Measurements from ENCODE around the gene IMP4.

Gene IMP4

DNA sequence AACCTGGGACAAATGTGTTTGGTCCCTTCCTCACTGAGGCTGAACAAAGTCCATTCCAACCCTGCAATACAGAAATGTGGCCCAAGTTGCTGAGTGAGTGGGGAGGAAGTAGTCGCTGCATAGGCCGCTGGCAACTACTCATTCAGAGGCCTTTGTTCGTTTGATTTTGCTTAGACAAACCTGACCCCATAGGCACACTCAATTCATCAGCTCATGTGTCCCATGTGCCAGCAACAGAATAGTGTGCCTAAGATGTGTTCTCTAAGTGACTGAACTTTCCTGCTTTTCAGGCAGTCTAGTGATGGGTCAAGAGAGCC is 36.2 kb downstream of the IMP4 start:
- no peak for DNase-seq

- no peak for DNase-seq
Observed at GRCh38 chr2:130380096-130380934, 37.6 kb downstream of the IMP4 start.

- DNase-seq = no peak
Observed at GRCh38 chr2:130381145-130381544, 38.4 kb downstream of the IMP4 start.

DNA sequence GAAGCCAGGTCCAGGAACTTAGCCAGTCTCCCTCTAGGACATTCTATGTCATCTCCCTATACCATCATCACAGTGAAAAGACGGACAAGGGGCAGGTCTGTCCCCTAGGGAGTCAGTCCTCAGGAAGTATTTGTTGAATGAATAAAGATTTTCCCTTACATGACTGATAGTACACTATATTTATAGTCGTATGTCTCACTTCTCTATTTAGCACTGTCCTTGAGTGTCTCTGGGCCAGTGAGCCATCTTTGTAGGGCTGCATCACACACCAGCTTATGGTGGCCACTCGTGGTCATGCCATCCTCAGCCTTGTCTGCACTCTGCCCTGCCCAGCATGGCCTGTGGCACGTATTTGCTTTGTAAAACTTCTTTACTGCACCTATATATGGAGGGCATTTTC is 38.9 kb downstream of the IMP4 start:
- DNase-seq = no peak

DNA sequence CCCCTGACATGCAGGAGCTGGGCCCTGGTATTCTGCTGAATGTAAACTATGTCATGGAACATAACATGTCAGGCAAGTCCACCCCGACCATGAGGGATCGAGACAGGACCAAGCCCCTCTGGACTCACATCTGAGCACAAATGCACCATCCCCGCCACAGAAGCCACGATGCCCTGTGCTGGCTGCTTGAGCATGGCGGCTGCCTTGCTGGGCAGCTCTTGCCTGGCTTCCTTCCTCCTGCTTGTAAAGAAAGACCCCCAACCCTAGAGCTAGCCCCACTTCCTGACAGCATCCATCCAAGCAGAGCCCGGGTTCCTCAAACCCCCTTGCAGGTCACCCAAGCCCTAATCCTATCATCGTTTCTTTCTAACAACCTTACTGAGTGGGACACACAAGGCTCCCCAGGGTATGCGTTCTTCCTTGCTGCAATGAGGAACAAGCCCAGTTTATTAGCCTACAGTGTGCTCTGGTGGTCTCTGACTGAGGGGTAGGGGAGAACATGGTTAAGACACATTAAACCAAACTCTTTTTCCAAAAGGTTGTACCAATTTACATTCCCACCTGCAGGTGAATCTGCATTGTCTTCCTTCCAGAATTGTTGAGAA is 39.7 kb downstream of the IMP4 start:
- DNase-seq = no peak

GRCh38 chr2:130385709-130386108 is 43.0 kb downstream of the IMP4 start:
- no peak for DNase-seq

- no peak for DNase-seq
Observed at GRCh38 chr2:130387071-130387400, 44.3 kb downstream of the IMP4 start.

- DNase-seq = no peak
Observed at GRCh38 chr2:130387804-130388203, 45.1 kb downstream of the IMP4 start.

DNA sequence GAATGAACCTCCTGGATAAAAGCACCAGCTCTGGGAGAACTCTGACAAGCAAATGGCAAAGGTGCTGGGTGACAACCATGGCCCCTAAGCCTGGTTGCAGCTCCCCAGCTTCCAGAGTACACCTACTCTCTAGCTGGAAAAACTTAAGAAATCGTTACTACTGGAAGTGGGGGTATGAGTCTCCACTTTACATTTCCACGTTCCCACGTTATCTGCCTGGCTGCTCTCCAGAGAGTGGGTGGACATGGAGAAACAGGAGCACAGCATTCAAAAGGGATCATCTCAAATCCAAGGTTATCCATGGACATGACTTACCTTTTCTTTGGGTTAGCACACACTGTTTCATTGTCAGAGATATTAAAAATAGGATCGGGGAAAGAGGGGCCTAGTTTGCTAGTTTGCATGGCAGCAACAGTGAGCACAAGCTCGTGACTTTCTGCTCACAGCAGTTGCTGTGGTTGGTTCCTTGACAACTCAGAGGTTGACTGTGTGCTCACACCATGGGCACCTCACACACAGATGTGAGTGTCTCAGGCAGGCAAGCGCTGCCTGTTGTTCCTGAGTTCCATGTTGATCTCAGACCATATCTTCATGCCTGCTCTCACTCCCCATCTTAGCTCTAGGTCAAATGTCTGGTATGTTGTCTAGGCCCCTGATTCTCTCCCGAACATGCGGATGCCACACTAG is 45.7 kb downstream of the IMP4 start:
- DNase-seq = no peak

DNA sequence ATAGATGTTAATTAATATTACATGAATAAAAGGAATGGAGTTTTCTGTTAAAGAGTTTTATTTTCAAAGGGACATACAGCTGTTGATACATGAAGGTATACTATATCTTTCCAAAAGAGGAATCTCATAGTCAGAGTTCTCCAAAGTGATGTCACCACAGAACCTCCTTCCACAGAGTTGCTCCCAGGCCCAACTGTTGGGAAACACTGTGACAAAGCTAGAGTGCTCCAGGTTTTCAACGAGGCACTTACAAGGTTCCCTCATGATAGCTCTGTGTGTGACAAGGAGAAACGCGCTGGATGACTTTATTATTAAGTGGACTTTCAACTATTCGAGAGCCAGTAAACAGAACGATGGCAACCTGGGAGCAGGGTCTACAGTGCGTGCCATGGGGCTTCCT is 46.7 kb downstream of the IMP4 start:
- no peak for DNase-seq

GRCh38 chr2:130389783-130390182 is 47.1 kb downstream of the IMP4 start:
- DNase-seq = no peak

GRCh38 chr2:130390460-130391057 is 47.9 kb downstream of the IMP4 start:
- no peak for DNase-seq

DNA sequence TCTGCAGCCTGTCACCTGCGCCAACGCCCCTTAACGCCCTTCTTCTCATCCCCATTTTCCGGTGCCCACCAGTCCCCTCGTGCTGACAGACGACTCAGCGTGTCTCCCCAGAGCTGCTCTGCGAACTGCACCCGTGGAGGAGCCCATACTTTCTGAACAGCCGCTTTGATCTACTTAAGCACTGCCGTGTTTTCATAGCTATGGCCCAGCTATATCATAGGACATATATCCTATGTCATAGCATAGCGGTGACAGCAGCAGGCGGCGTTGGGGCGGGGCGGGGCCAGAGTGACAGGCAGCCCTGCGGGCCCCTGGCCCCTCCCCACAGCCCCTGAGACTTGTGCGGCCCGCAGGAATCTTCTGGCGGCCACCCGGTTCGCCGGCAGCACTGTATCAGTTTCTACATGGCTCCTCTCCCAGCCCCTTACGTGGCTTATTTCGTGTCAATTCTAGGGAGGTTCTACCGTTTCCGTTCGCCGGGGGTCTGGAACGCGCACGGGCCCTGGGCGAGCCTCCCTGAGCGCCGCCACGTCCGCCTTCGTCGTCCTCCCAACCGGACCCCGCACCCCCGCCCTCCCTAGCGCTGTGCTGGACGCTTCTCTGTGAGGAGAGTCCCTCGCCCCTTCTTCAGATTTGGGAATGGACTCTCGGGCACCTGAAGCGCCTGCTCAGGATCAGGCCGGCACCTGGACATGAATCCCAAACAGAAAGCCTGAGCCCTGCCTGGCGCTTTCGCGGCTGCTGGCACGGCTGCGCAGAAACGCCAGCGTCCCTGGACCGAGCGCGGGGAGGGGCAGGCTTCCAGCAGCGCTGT is 48.6 kb downstream of the IMP4 start:
- DNase-seq = no peak

GRCh38 chr2:130391872-130392670 is 49.4 kb downstream of the IMP4 start:
- no peak for DNase-seq

GRCh38 chr2:130393318-130393910 is 50.7 kb downstream of the IMP4 start:
- DNase-seq = no peak
